H1 (cell line): ENCODE measurements around the gene FBXO11.

Source experiments
- RFX5 ChIP-seq: IDR thresholded peaks from 2 replicates; pipeline ENCODE4 v1.6.1; 2011; ENCODE audit warnings: low read depth, low read length, improper control_type of control experiment, borderline replicate concordance
- RNF2 ChIP-seq: fragments of 200-900, 300-1000 bp; sonication (generic); IDR thresholded peaks from 2 replicates; pipeline ENCODE4 v1.7.1; 2016; ENCODE audit warnings: borderline replicate concordance, low read depth, mild to moderate bottlenecking, antibody characterized with exemption, low read length; ENCODE audit not compliant: poor library complexity, severe bottlenecking; ENCODE audit errors: missing control alignments
- TF ChIP-seq, protein P1 (sequence below), 3 experiments: IDR thresholded peaks; 1 replicate in 2 of 3; 2 replicates in 1 of 3; pipeline versions ENCODE4 v1.5.1 to v1.6.1; 2011; ENCODE audit warnings: low read length in 3 of 3, mild to moderate bottlenecking in 3 of 3, inconsistent platforms in 2 of 3, low read depth in 1 of 3, moderate library complexity in 1 of 3; ENCODE audit not compliant: insufficient read depth in 1 of 3; ENCODE audit errors: control extremely low read depth in 1 of 3

DNA sequence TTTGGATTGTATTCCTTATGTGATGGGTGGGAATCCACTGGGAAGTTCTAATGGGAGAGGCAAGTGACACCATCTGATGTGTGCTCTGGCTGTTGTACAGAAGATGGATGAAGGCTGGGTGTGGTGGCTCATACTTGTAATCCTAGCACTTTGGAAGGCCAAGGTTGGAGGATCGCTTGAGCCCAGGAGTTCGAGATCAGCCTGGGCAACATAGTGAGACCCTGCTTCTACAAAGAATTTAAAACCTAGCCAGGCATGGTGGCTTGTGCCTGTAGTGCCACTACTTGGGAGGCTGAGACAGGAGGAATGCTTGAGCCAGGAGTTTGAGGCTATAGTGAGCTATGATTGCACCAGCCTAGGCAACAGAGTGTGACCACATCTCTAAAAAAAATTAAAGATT, 134.0 kb downstream of the FBXO11 start:
- TF ChIP-seq, protein P1, sequence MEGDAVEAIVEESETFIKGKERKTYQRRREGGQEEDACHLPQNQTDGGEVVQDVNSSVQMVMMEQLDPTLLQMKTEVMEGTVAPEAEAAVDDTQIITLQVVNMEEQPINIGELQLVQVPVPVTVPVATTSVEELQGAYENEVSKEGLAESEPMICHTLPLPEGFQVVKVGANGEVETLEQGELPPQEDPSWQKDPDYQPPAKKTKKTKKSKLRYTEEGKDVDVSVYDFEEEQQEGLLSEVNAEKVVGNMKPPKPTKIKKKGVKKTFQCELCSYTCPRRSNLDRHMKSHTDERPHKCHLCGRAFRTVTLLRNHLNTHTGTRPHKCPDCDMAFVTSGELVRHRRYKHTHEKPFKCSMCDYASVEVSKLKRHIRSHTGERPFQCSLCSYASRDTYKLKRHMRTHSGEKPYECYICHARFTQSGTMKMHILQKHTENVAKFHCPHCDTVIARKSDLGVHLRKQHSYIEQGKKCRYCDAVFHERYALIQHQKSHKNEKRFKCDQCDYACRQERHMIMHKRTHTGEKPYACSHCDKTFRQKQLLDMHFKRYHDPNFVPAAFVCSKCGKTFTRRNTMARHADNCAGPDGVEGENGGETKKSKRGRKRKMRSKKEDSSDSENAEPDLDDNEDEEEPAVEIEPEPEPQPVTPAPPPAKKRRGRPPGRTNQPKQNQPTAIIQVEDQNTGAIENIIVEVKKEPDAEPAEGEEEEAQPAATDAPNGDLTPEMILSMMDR (IDR thresholded peaks at IDR 0.05; ENCODE audit: control extremely low read depth in 1 of 3, insufficient read depth in 1 of 3, low read depth in 1 of 3, low read length in 3 of 3), result no peak
- TF ChIP-seq RFX5 (no peak), RNF2 (no peak)
